Upper lobe of left lung (tissue), 4 donors: ENCODE data around the gene TNNT3.

Experiments
- EP300 ChIP-seq, 4 donors: sonication (generic); formaldehyde crosslinking; IDR thresholded peaks; one replicate each; pipeline ENCODE4 v1.5.1; 2017; ENCODE audit warnings: antibody characterized with exemption in 4 of 4, control low read depth in 2 of 4
- POLR2A ChIP-seq, 4 donors: fragments of 450-650 bp; IDR thresholded peaks; one replicate each; pipeline ENCODE4 v1.5.1; 2016 to 2017; ENCODE audit warnings: antibody characterized with exemption in 4 of 4, mild to moderate bottlenecking in 2 of 4
- POLR2AphosphoS5 ChIP-seq, 2 donors: sonication (generic); formaldehyde crosslinking; IDR thresholded peaks; one replicate each; pipeline ENCODE4 v1.5.1; 2017; ENCODE audit warnings: antibody characterized with exemption in 2 of 2
- TF ChIP-seq, protein P1 (sequence below), 6 experiments: fragments of 450-650 bp in 4 of 6; fragments of 200-600 bp in 2 of 6; sonication (generic) in 2 of 6; IDR thresholded peaks; one replicate each; pipeline ENCODE4 v1.5.1; 2016 to 2019; ENCODE audit warnings: antibody characterized with exemption in 6 of 6

DNA sequence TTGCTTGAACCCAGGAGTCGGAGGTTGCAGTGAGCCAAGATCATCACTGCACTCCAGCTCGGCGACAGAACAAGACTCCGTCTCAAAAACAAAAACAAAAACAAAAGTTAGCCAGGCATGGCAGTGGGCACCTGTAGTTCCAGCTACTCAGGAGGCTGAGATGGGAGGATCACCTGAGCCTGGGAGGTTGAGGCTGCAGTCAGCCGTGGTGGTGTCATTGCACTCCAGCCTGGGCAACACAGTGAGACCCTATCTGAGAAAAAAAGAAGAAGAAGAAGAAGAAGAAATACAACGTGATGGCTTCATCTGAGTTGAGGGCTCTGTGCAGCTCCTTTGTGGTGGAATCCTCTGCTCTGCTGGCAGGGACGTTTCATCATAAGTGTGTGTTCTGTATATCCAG lies 10.0 kb upstream of the TNNT3 start:
- TF ChIP-seq POLR2A (IDR thresholded peaks at IDR 0.05) (no peak), POLR2AphosphoS5 (IDR thresholded peaks at IDR 0.05) (no peak), EP300 (IDR thresholded peaks at IDR 0.05) (no peak)
- TF ChIP-seq, protein P1, sequence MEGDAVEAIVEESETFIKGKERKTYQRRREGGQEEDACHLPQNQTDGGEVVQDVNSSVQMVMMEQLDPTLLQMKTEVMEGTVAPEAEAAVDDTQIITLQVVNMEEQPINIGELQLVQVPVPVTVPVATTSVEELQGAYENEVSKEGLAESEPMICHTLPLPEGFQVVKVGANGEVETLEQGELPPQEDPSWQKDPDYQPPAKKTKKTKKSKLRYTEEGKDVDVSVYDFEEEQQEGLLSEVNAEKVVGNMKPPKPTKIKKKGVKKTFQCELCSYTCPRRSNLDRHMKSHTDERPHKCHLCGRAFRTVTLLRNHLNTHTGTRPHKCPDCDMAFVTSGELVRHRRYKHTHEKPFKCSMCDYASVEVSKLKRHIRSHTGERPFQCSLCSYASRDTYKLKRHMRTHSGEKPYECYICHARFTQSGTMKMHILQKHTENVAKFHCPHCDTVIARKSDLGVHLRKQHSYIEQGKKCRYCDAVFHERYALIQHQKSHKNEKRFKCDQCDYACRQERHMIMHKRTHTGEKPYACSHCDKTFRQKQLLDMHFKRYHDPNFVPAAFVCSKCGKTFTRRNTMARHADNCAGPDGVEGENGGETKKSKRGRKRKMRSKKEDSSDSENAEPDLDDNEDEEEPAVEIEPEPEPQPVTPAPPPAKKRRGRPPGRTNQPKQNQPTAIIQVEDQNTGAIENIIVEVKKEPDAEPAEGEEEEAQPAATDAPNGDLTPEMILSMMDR (IDR thresholded peaks at IDR 0.05): no peak
